Uterine smooth muscle cell (primary cell): Measurements from ENCODE around the gene KCNN1. TPM values are rescaled to one million over a fixed set of nuclear protein-coding genes. Genes with fewer than 3 reads are reported as not detected.

Experiments used
- total RNA-seq: library from RNA; depleted of rRNA; stranded (reverse); fragments of >200 nt; gene quantifications from 2 replicates; pipeline ENCODE4 v1.2.3, GENCODE V29; 2014

Gene KCNN1
- total RNA-seq: under 0.01 and 0.11 TPM in 2 replicates

DNA sequence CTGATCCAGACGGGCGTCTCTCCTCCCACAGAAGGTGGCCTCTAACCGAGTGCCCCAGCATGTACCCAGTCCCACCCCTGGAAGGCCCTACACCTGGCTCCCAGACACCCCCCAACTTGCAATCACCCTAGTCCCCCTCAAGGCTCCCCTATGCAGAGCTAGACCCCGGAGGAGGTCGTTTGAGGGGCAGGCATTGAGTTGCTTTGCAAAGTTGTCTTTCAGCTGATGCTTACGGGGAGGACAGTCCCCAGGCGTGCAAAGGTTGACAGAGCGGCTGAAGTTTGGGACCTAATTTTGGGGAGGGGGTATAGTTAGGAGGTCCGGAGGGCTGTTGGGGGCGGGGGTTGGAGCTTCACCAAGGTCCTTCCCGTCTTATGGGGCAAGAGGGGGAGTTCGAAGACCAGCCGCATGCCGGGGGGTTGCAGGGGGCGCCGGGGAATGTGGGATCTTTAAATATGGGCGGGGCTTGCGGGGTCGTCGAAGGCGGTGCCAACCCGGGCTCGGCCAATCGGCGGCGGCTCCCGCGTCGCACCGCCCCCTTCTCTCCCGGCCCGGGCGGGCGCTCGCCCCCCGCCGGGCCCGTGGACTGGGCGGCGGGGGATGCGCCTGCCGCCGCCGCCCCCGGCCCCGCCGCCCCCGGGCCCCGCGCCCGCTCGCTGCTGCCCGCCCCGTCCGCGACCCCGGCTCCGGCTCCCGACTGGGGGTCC is at the start of gene KCNN1:
Gene KCNN1 (plus strand): TSS at position 558 of the 707 bp plus-strand sequence. CDS start 6,782 bp downstream, outside the sequence.

GRCh38 chr19:17932485-17933338 is 34.2 kb upstream of the KCNN1 start, which contains the start of gene CCDC124:
TSS of gene CCDC124 (plus strand) at chr19:17933015. CDS start at chr19:17936421, 3,406 bp downstream.

GRCh38 chr19:18007917-18008673 is 41.2 kb downstream of the KCNN1 start, which contains the start of gene ARRDC2:
TSS of gene ARRDC2 (plus strand) at chr19:18008170. CDS start at chr19:18008311, 141 bp downstream.

Other genes with a start within 250 kb of the KCNN1 start
- gene MAP1S, start 247.6 kb upstream of the KCNN1 start, total RNA-seq: 15.7 and 16.2 TPM in 2 replicates
- 0.33 and 1.00 TPM in 2 replicates for gene FCHO1, start 215.6 kb upstream of the KCNN1 start, total RNA-seq
- not detected in 2 replicates for gene B3GNT3, start 172.0 kb upstream of the KCNN1 start, total RNA-seq
- gene INSL3, start 145.6 kb upstream of the KCNN1 start, total RNA-seq: not detected in 2 replicates
- gene JAK3, start 119.1 kb upstream of the KCNN1 start, total RNA-seq: 0.55 and 1.5 TPM in 2 replicates
- 831 and 949 TPM in 2 replicates for gene RPL18A, start 107.2 kb upstream of the KCNN1 start, total RNA-seq
- not detected in 2 replicates for gene SLC5A5, start 95.2 kb upstream of the KCNN1 start, total RNA-seq
- gene CCDC124, start 34.1 kb upstream of the KCNN1 start, total RNA-seq: 36.0 and 43.5 TPM in 2 replicates
- 6.2 and 7.7 TPM in 2 replicates for gene ARRDC2, start 41.1 kb downstream of the KCNN1 start, total RNA-seq
- not detected in 2 replicates for gene IL12RB1, start 119.8 kb downstream of the KCNN1 start, total RNA-seq
- gene MAST3, start 130.7 kb downstream of the KCNN1 start, total RNA-seq: 1.2 and 2.7 TPM in 2 replicates
- 8.7 and 15.7 TPM in 2 replicates for gene PIK3R2, start 186.1 kb downstream of the KCNN1 start, total RNA-seq
- gene IFI30, start 206.7 kb downstream of the KCNN1 start, total RNA-seq: 0.87 and 2.3 TPM in 2 replicates
- gene MPV17L2, start 226.1 kb downstream of the KCNN1 start, total RNA-seq: 11.6 and 20.9 TPM in 2 replicates
- gene RAB3A, start 236.9 kb downstream of the KCNN1 start, total RNA-seq: 0.89 and 1.5 TPM in 2 replicates